ENCODE results near the gene MCM9. TPM values are rescaled to one million over a fixed set of nuclear protein-coding genes. Genes with fewer than 3 reads are reported as not detected.

MCM9 gene
- total and polyA plus RNA-seq, 2 of the 4 experiments (the other 2 are of a cell fraction), result 3.5 to 7.2 TPM

- Histone ChIP-seq H3K18ac (ENCODE audit: low read depth, low read length) (no peak overlapping the region), H3K9ac (ENCODE audit: low read depth, low read length) (no peak overlapping the region), H4K5ac (ENCODE audit: low read depth, low read length) (no peak overlapping the region), H2BK15ac (ENCODE audit: low read depth, low read length) (no peak overlapping the region), H3K14ac (replicated peaks; ENCODE audit: low read depth, low read length) (no peak overlapping the region), H3K23ac (ENCODE audit: low read depth, low read length) (no peak overlapping the region), H2AK5ac (ENCODE audit: low read depth, low read length) (no peak overlapping the region), H3K4ac (ENCODE audit: low read depth, low read length) (no peak overlapping the region), H3K36me3 (ENCODE audit: control insufficient read depth, insufficient read depth, low read length) (peaks cover 12% of the 10 kb centered on the region), H3K9me3 (ENCODE audit: control insufficient read depth, insufficient read depth, low read length) (no peaks in the 10 kb centered on the region), H3K4me3 (ENCODE audit: insufficient read depth, low read depth, low read length) (no peak overlapping the region), H4K91ac (ENCODE audit: insufficient read depth, low read depth, low read length) (no peak overlapping the region), H3K79me1 (ENCODE audit: low read depth in 1 of 2, low read length in 2 of 2) (no peaks in the 10 kb centered on the region; a peak in 1 of 4 replicates), H4K8ac (ENCODE audit: low read depth in 2 of 2, low read length in 2 of 2) (no peak overlapping the region), H2BK5ac (ENCODE audit: low read depth, low read length, poor library complexity, severe bottlenecking) (no peak overlapping the region), H3K9me1 (ENCODE audit: insufficient read depth, low read length) (peaks cover 3% of the 10 kb centered on the region; the same call in 1 of the 2 replicates), H3K4me1 (ENCODE audit: control insufficient read depth, insufficient read depth, low read length) (0 out of 2 replicates have a peak, but pooled peaks cover 2% of the 10 kb centered on the region), H3K27ac (ENCODE audit: insufficient read depth, low read length) (no peak overlapping the region), H3K56ac (ENCODE audit: extremely low read depth, insufficient read depth, low read length) (no peak overlapping the region), H2BK20ac (ENCODE audit: low read depth, low read length) (no peak overlapping the region), H2BK120ac (ENCODE audit: low read depth, low read length) (no peak overlapping the region), H2AK9ac (replicated peaks; ENCODE audit: low read depth, low read length, poor library complexity) (no peak overlapping the region), H3K27me3 (ENCODE audit: control insufficient read depth, insufficient read depth, low read length) (no peaks in the 10 kb centered on the region), H3K4me2 (ENCODE audit: low read depth, low read length) (no peak overlapping the region), H4K20me1 (ENCODE audit: insufficient read depth, low read length) (no peaks in the 10 kb centered on the region), H2AFZ (replicated peaks; ENCODE audit: low read length, poor library complexity) (no peak overlapping the region)
- BruUV-seq (replicated peaks), result no TSS peak
- intact Hi-C loops (cut with micrococcal nuclease), result no loop called here
- POLR2A ChIA-PET (ENCODE audit: unreplicated experiment), result no interaction called here
- no peak for TF ChIP-seq USF2 (IDR thresholded peaks at IDR 0.05; ENCODE audit: low read depth, low read length)
- in situ Hi-C loops (cut with MboI; ENCODE audit: low sequenced_read_pairs), result no loop called here
- no peak for DNase-seq
- ATAC-seq (ENCODE audit: low read depth), result no peak
- CTCF ChIA-PET, result no interaction called here
- WGBS, 2 experiments (ENCODE audit: extremely low coverage in 2 of 2, insufficient read length in 1 of 2), result no CpG with 5 or more reads among the region's 1 CpG
- dilution Hi-C loops (cut with HindIII; ENCODE audit: low sequenced_read_pairs, unreplicated experiment), result no loop called here
These were observed 13.9 kb downstream of the MCM9 start for GRCh38 chr6:118921084-118921483.

All from IMR-90 (cell line).